Astrocyte (in vitro differentiated cells and primary cell): ENCODE measurements around the gene P2RY12. TPM values are rescaled to one million over a fixed set of nuclear protein-coding genes. Genes with fewer than 3 reads are reported as not detected.

Experiments
- DNase-seq: peaks from one replicate; pipeline ENCODE4 v3.0.0-alpha.2; 2010; ENCODE audit warnings: low read depth
- FAIRE-seq: peaks from 2 replicates; lab custom pipeline; 2011; peaks lifted over from hg19 to GRCh38; lab: Jason Lieb, UNC
- H2AFZ ChIP-seq: 2 replicates; pipeline ENCODE4 v1.6.0; 2012; ENCODE audit warnings: low read depth, low read length, inconsistent platforms
- H3K27ac ChIP-seq: 2 replicates; pipeline ENCODE4 v1.5.1; 2011; ENCODE audit warnings: low read depth, low read length, inconsistent platforms
- H3K27me3 ChIP-seq: 2 replicates; pipeline ENCODE4 v1.6.0; 2011; ENCODE audit warnings: low read length, inconsistent platforms; ENCODE audit not compliant: insufficient read depth
- H3K36me3 ChIP-seq: 2 replicates; pipeline ENCODE4 v1.5.1; 2011; ENCODE audit warnings: low read length, inconsistent platforms; ENCODE audit not compliant: insufficient read depth
- H3K4me1 ChIP-seq: 2 replicates; pipeline ENCODE4 v1.5.1; 2011; ENCODE audit warnings: low read length, inconsistent platforms; ENCODE audit not compliant: insufficient read depth
- H3K4me2 ChIP-seq: 2 replicates; pipeline ENCODE4 v1.6.0; 2012; ENCODE audit warnings: low read length, inconsistent platforms
- H3K4me3 ChIP-seq: 2 replicates; pipeline ENCODE4 v1.5.1; 2011; ENCODE audit warnings: low read depth, mild to moderate bottlenecking, low read length, inconsistent platforms; ENCODE audit not compliant: insufficient read depth
- H3K79me2 ChIP-seq: 2 replicates; pipeline ENCODE4 v1.6.0; 2012; ENCODE audit warnings: mild to moderate bottlenecking, low read length, inconsistent platforms; ENCODE audit not compliant: insufficient read depth
- H3K9ac ChIP-seq: 2 replicates; pipeline ENCODE4 v1.6.0; 2012; ENCODE audit warnings: mild to moderate bottlenecking, low read length, inconsistent platforms
- H3K9me3 ChIP-seq: 2 replicates; pipeline ENCODE4 v1.5.1; 2012; ENCODE audit warnings: low read depth, mild to moderate bottlenecking, low read length, inconsistent platforms; ENCODE audit not compliant: insufficient read depth
- H4K20me1 ChIP-seq: 2 replicates; pipeline ENCODE4 v1.6.0; 2012; ENCODE audit warnings: low read length, inconsistent platforms; ENCODE audit not compliant: insufficient read depth
- H3K27ac Mint-ChIP-seq: one replicate; pipeline ENCODE4 v1.8.0; 2021; ENCODE audit warnings: mild to moderate bottlenecking, mixed read lengths; ENCODE audit not compliant: unreplicated experiment
- H3K27me3 Mint-ChIP-seq: one replicate; pipeline ENCODE4 v1.8.0; 2021; ENCODE audit warnings: low read depth, mixed read lengths; ENCODE audit not compliant: unreplicated experiment
- H3K36me3 Mint-ChIP-seq: one replicate; pipeline ENCODE4 v1.8.0; 2021; ENCODE audit warnings: low read depth, mixed read lengths; ENCODE audit not compliant: unreplicated experiment
- H3K4me1 Mint-ChIP-seq: one replicate; pipeline ENCODE4 v1.8.0; 2021; ENCODE audit warnings: low read depth, mixed read lengths; ENCODE audit not compliant: unreplicated experiment
- H3K4me3 Mint-ChIP-seq: one replicate; pipeline ENCODE4 v1.8.0; 2021; ENCODE audit warnings: mild to moderate bottlenecking, moderate library complexity, mixed read lengths; ENCODE audit not compliant: unreplicated experiment
- H3K9me3 Mint-ChIP-seq: one replicate; pipeline ENCODE4 v1.8.0; 2021; ENCODE audit warnings: mild to moderate bottlenecking, mixed read lengths; ENCODE audit not compliant: unreplicated experiment
- EZH2 ChIP-seq: IDR thresholded peaks from 2 replicates; pipeline ENCODE4 v1.6.1; 2012; ENCODE audit warnings: mild to moderate bottlenecking, low read length, inconsistent platforms; ENCODE audit not compliant: insufficient read depth
- total RNA-seq: library from RNA; stranded (reverse); gene quantifications from 2 replicates; pipeline ENCODE4 v1.2.1, GENCODE V29; 2021
- TF ChIP-seq, protein P1 (sequence below): IDR thresholded peaks from 2 replicates; pipeline ENCODE4 v1.5.1; 2011; ENCODE audit warnings: low read depth, mild to moderate bottlenecking, inconsistent platforms, low read length, moderate library complexity; ENCODE audit not compliant: insufficient read depth

Gene P2RY12
- total RNA-seq, 1 donor from 2014 or later = not detected

DNA sequence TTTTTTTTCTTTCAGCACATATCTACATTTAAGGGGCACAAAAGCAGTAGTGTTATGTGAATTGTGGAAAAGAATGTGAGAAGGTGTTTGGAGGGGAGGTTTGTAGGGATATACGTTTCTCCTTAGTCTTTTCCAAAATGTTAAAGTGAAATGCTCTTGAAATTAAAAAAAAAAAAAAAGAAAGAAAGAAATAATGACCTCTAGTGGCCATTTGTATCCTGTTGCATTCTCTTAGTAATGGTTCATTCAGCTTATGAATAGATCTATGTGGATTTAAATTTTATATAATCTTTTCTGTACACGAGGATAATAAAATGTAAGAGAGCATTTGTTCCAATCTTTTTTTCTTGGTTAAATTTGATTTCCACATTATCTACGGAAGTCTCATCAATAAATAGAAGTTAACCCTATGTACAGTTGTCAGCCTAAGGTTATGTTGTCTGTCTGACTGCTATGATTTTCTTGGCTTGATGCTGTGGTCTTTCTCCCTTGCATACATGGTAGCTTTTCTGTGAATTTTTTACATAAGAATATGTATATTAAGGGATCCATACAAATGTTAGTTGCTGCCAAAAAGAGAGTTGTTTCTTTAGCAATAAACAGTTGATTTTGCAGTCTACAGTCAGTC lies 56.9 kb downstream of the P2RY12 start:
- no peak overlapping the region for H3K4me3 ChIP-seq
- no peak overlapping the region for H3K4me3 Mint-ChIP-seq
- DNase-seq (no peak), FAIRE-seq (no peak)
- no peaks in the 10 kb centered on the region for H3K9me3 Mint-ChIP-seq
- H4K20me1 ChIP-seq = no peaks in the 10 kb centered on the region
- no peaks in the 10 kb centered on the region for H3K4me1 Mint-ChIP-seq
- no peaks in the 10 kb centered on the region for H3K9me3 ChIP-seq
- no peaks in the 10 kb centered on the region for H3K27me3 Mint-ChIP-seq
- no peak overlapping the region for H3K27ac Mint-ChIP-seq
- H2AFZ ChIP-seq = no peak overlapping the region
- no peaks in the 10 kb centered on the region for H3K27me3 ChIP-seq
- no peak overlapping the region for H3K4me2 ChIP-seq
- no peak overlapping the region for H3K9ac ChIP-seq
- TF ChIP-seq, protein P1, sequence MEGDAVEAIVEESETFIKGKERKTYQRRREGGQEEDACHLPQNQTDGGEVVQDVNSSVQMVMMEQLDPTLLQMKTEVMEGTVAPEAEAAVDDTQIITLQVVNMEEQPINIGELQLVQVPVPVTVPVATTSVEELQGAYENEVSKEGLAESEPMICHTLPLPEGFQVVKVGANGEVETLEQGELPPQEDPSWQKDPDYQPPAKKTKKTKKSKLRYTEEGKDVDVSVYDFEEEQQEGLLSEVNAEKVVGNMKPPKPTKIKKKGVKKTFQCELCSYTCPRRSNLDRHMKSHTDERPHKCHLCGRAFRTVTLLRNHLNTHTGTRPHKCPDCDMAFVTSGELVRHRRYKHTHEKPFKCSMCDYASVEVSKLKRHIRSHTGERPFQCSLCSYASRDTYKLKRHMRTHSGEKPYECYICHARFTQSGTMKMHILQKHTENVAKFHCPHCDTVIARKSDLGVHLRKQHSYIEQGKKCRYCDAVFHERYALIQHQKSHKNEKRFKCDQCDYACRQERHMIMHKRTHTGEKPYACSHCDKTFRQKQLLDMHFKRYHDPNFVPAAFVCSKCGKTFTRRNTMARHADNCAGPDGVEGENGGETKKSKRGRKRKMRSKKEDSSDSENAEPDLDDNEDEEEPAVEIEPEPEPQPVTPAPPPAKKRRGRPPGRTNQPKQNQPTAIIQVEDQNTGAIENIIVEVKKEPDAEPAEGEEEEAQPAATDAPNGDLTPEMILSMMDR = peak; percentile 55
- no peak for TF ChIP-seq EZH2
- no peaks in the 10 kb centered on the region for H3K36me3 ChIP-seq
- no peaks in the 10 kb centered on the region for H3K79me2 ChIP-seq
- no peak overlapping the region for H3K27ac ChIP-seq
- H3K36me3 Mint-ChIP-seq = no peaks in the 10 kb centered on the region
- H3K4me1 ChIP-seq = no peaks in the 10 kb centered on the region

DNA sequence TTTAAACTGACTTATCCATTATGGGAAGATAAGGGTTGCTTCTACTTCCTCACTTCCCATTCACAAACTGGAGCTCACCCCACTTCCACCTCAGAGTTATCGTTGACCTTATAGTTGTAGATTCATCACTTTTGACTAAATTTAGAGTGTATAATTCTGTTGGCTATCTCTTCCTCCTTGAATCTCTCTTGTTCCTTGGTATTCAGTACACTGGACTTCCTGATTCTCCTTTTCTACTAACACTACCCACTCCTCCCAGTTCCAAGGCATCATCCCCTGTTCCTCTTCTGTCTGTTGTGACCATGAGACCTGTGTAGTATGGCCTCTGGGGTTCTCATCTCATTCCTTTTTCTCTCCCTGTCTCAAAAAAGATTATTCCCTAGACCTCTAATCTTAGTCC lies 62.0 kb downstream of the P2RY12 start:
- no peaks in the 10 kb centered on the region for H3K36me3 Mint-ChIP-seq
- no peak overlapping the region for H3K4me3 Mint-ChIP-seq

DNA sequence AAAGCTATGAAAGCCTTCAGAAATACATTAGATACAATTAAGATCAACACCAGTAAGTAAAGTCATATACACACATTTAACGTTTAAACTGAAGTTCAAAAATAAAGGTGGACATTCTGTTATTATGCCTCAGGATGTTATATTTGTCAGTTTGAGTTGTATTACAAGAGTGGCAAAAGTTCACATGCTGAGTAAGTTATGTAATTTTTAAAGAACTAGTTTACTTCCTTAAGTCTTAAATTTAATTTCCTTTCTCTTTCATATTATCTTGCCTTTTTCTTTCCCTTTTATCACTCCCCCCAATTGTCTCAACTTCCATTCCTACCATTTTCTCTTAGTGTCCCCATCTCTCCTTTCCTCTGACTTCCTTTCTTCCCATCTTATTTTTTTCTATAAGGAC lies 63.0 kb downstream of the P2RY12 start:
- TF ChIP-seq, protein P1 = no peak
- no peak for TF ChIP-seq EZH2
- Histone ChIP-seq H3K4me2 (no peak overlapping the region), H3K36me3 (no peaks in the 10 kb centered on the region), H2AFZ (no peak overlapping the region), H3K4me1 (peaks cover 3% of the 10 kb centered on the region), H3K4me3 (no peak overlapping the region), H3K9me3 (no peaks in the 10 kb centered on the region), H3K79me2 (no peaks in the 10 kb centered on the region), H3K27ac (no peak overlapping the region), H4K20me1 (no peaks in the 10 kb centered on the region), H3K9ac (no peak overlapping the region), H3K27me3 (no peaks in the 10 kb centered on the region)
- DNase-seq = no peak
- no peaks in the 10 kb centered on the region for H3K36me3 Mint-ChIP-seq
- no peak overlapping the region for H3K4me3 Mint-ChIP-seq
- FAIRE-seq = no peak
- no peaks in the 10 kb centered on the region for H3K9me3 Mint-ChIP-seq
- peaks cover 10% of the 10 kb centered on the region for H3K4me1 Mint-ChIP-seq
- no peaks in the 10 kb centered on the region for H3K27me3 Mint-ChIP-seq
- H3K27ac Mint-ChIP-seq = no peak overlapping the region

More for the DNA sequence above, 62.0 kb downstream of the P2RY12 start:
- H3K27me3 Mint-ChIP-seq = no peaks in the 10 kb centered on the region
- Histone ChIP-seq H3K4me3 (no peak overlapping the region), H3K9me3 (no peaks in the 10 kb centered on the region), H3K36me3 (no peaks in the 10 kb centered on the region), H3K27me3 (no peaks in the 10 kb centered on the region), H3K4me2 (no peak overlapping the region), H4K20me1 (no peaks in the 10 kb centered on the region), H3K27ac (no peak overlapping the region), H3K9ac (no peak overlapping the region), H3K4me1 (no peaks in the 10 kb centered on the region), H3K79me2 (no peaks in the 10 kb centered on the region), H2AFZ (no peak overlapping the region)
- no peak overlapping the region for H3K27ac Mint-ChIP-seq
- TF ChIP-seq, protein P1 = no peak
- TF ChIP-seq EZH2 = no peak
- no peaks in the 10 kb centered on the region for H3K9me3 Mint-ChIP-seq
- FAIRE-seq (no peak), DNase-seq (no peak)
- H3K4me1 Mint-ChIP-seq = peaks cover 6% of the 10 kb centered on the region
